ENCODE data around the gene PPM1H.

DNA sequence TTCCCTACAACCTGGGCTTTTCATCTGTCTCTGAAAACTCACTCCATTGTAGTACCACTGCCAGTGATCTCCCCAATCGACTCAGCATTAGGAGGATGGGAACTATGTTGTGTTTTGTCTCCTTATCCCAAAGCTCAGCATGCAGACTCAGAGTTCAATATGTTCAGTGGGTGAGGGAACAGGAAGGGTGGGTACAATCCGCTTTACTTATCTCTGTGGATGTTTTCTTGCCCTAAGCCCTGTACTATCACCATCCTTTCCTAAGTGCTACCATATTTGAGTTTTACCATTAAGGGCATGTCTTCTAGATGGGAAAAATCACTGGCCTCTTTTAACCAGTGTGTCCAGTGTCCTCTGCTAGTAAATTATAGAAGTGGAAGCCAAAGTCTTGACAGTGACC, 107.1 kb downstream of the PPM1H start:
- no peak for TF ChIP-seq POLR2A (IDR thresholded peaks at IDR 0.05)
- TF ChIP-seq, protein P1, sequence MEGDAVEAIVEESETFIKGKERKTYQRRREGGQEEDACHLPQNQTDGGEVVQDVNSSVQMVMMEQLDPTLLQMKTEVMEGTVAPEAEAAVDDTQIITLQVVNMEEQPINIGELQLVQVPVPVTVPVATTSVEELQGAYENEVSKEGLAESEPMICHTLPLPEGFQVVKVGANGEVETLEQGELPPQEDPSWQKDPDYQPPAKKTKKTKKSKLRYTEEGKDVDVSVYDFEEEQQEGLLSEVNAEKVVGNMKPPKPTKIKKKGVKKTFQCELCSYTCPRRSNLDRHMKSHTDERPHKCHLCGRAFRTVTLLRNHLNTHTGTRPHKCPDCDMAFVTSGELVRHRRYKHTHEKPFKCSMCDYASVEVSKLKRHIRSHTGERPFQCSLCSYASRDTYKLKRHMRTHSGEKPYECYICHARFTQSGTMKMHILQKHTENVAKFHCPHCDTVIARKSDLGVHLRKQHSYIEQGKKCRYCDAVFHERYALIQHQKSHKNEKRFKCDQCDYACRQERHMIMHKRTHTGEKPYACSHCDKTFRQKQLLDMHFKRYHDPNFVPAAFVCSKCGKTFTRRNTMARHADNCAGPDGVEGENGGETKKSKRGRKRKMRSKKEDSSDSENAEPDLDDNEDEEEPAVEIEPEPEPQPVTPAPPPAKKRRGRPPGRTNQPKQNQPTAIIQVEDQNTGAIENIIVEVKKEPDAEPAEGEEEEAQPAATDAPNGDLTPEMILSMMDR (IDR thresholded peaks at IDR 0.05), result no peak
